GM23338 (cell line): ENCODE data around the gene CALR. TPM values are rescaled to one million over a fixed set of nuclear protein-coding genes. Genes with fewer than 3 reads are reported as not detected.
A peak's percentile ranks its signal among the peaks of the same experiment; 100 is the strongest.

ENCODE experiments used
- ATAC-seq: fragments of 200-7000 bp; cut with Tn5 transposase; 3 replicates; pipeline ENCODE4 v1.9.1; 2020
- DNase-seq: peaks from one replicate; pipeline ENCODE4 v3.0.0-alpha.2; 2015; ENCODE audit warnings: low spot score
- H2AFZ ChIP-seq: fragments of 200-600 bp; sonication (generic); 2 replicates; pipeline ENCODE4 v1.8.0; 2016; ENCODE audit warnings: antibody characterized with exemption, mild to moderate bottlenecking, moderate library complexity
- H3F3A ChIP-seq: fragments of 200-600 bp; sonication (generic); replicated peaks from 2 replicates; pipeline ENCODE4 v1.8.0; 2017; ENCODE audit warnings: antibody characterized with exemption, mixed run types, low read depth
- H3K27ac ChIP-seq: fragments of 200-600 bp; sonication (generic); 2 replicates; pipeline ENCODE4 v1.6.1; 2016; ENCODE audit warnings: low read depth
- H3K27me3 ChIP-seq: fragments of 200-600 bp; sonication (generic); 2 replicates; pipeline ENCODE4 v1.8.0; 2016; ENCODE audit warnings: mild to moderate bottlenecking, mixed run types, moderate library complexity; ENCODE audit not compliant: insufficient read depth
- H3K36me3 ChIP-seq: fragments of 200-600 bp; sonication (generic); 2 replicates; pipeline ENCODE4 v1.8.0; 2016; ENCODE audit warnings: mild to moderate bottlenecking; ENCODE audit not compliant: insufficient read depth
- H3K4me1 ChIP-seq: fragments of 200-600 bp; sonication (generic); 2 replicates; pipeline ENCODE4 v1.8.0; 2016; ENCODE audit warnings: mild to moderate bottlenecking, moderate library complexity; ENCODE audit not compliant: insufficient read depth
- H3K4me2 ChIP-seq: fragments of 200-600 bp; sonication (generic); 2 replicates; pipeline ENCODE4 v1.7.1; 2017; ENCODE audit warnings: mixed run types
- H3K4me3 ChIP-seq: fragments of 200-600 bp; sonication (generic); 2 replicates; pipeline ENCODE4 v1.6.1; 2016; ENCODE audit warnings: mixed run types
- H3K79me2 ChIP-seq: fragments of 200-600 bp; sonication (generic); replicated peaks from 2 replicates; pipeline ENCODE4 v1.8.0; 2017; ENCODE audit warnings: mild to moderate bottlenecking; ENCODE audit not compliant: insufficient read depth
- H3K9me2 ChIP-seq: fragments of 200-600 bp; sonication (generic); 2 replicates; pipeline ENCODE4 v1.8.0; 2017; ENCODE audit not compliant: insufficient read depth
- H4K20me1 ChIP-seq: fragments of 200-600 bp; sonication (generic); replicated peaks from 2 replicates; pipeline ENCODE4 v1.8.0; 2017; ENCODE audit warnings: mild to moderate bottlenecking; ENCODE audit not compliant: insufficient read depth
- H3K27ac Mint-ChIP-seq: 2 replicates; pipeline ENCODE4 v1.8.0; 2020; ENCODE audit warnings: inconsistent platforms, mild to moderate bottlenecking, moderate library complexity, mixed read lengths
- H3K27me3 Mint-ChIP-seq: 3 replicates; pipeline ENCODE4 v1.8.0; 2022; ENCODE audit warnings: low read depth, mild to moderate bottlenecking, moderate library complexity, mixed read lengths, inconsistent platforms; ENCODE audit not compliant: insufficient read depth, poor library complexity
- H3K36me3 Mint-ChIP-seq: 3 replicates; pipeline ENCODE4 v1.8.0; 2021; ENCODE audit warnings: low read depth, mild to moderate bottlenecking, inconsistent platforms, moderate library complexity, mixed read lengths
- H3K4me1 Mint-ChIP-seq: 3 replicates; pipeline ENCODE4 v1.8.0; 2020; ENCODE audit warnings: mild to moderate bottlenecking, inconsistent platforms, mixed read lengths
- H3K4me3 Mint-ChIP-seq: 3 replicates; pipeline ENCODE4 v1.8.0; 2021; ENCODE audit warnings: moderate library complexity, mild to moderate bottlenecking, inconsistent platforms, mixed read lengths
- H3K9me3 Mint-ChIP-seq: 3 replicates; pipeline ENCODE4 v1.8.0; 2020; ENCODE audit warnings: moderate library complexity, mild to moderate bottlenecking, inconsistent platforms, mixed read lengths
- CREB1 ChIP-seq: fragments of 250-450 bp; sonication (Bioruptor Pico); IDR thresholded peaks from 2 replicates; pipeline ENCODE4 v1.5.0; 2020; ENCODE audit warnings: low read depth, mild to moderate bottlenecking, moderate library complexity
- ETS1 ChIP-seq: IDR thresholded peaks from 2 replicates; pipeline ENCODE4 v1.6.1; 2016; ENCODE audit warnings: antibody characterized with exemption
- EZH2 ChIP-seq: fragments of 200-600 bp; sonication (generic); IDR thresholded peaks from one replicate; pipeline ENCODE4 v1.8.0; 2017; ENCODE audit warnings: antibody characterized with exemption, mild to moderate bottlenecking, low read depth; ENCODE audit not compliant: unreplicated experiment
- EZH2phosphoT487 ChIP-seq: fragments of 200-600 bp; sonication (generic); IDR thresholded peaks from one replicate; pipeline ENCODE4 v1.8.1; 2018; ENCODE audit warnings: antibody characterized with exemption; ENCODE audit not compliant: unreplicated experiment
- JUNB ChIP-seq: IDR thresholded peaks from one replicate; pipeline ENCODE4 v1.6.1; 2016; ENCODE audit warnings: antibody characterized with exemption; ENCODE audit not compliant: unreplicated experiment
- NANOG ChIP-seq: IDR thresholded peaks from 2 replicates; pipeline ENCODE4 v1.6.1; 2016; ENCODE audit warnings: antibody characterized with exemption, borderline replicate concordance
- POLR2AphosphoS5 ChIP-seq: IDR thresholded peaks from 2 replicates; pipeline ENCODE4 v1.6.1; 2016; ENCODE audit warnings: antibody characterized with exemption, low read depth
- STAT1 ChIP-seq: IDR thresholded peaks from one replicate; pipeline ENCODE4 v1.6.1; 2016; ENCODE audit warnings: antibody characterized with exemption; ENCODE audit not compliant: unreplicated experiment
- ZNF114 ChIP-seq: fragments of 250-450 bp; sonication (Bioruptor Pico); IDR thresholded peaks from 2 replicates; pipeline ENCODE4 v1.5.0; 2020; ENCODE audit warnings: mild to moderate bottlenecking, moderate library complexity
- ZNF331 ChIP-seq: fragments of 250-450 bp; sonication (Bioruptor Pico); IDR thresholded peaks from 2 replicates; pipeline ENCODE4 v1.5.0; 2020; ENCODE audit warnings: low read depth, mild to moderate bottlenecking, moderate library complexity
- polyA plus RNA-seq: library from polyadenylated mRNA; unstranded; fragments of >200 nt; fragmentation: Nextera tagmentation; extraction: Ambion mirVana; gene quantifications from 2 replicates; pipeline ENCODE4 v1.2.1, GENCODE V29; 2016
- total RNA-seq: library from RNA; depleted of rRNA; stranded (reverse); fragments of >200 nt; shearing (Covaris generic); gene quantifications from 2 replicates; pipeline ENCODE4 v1.2.3, GENCODE V29; 2014
- TF ChIP-seq, protein P1 (sequence below), 2 experiments: fragments of 200-600 bp in 1 of 2; sonication (generic) in 1 of 2; conservative IDR thresholded peaks; 2 replicates each; pipeline versions ENCODE4 v1.5.1 to v1.6.1; 2016 to 2017; ENCODE audit warnings: antibody characterized with exemption in 2 of 2, low read depth in 2 of 2, mild to moderate bottlenecking in 2 of 2, moderate library complexity in 1 of 2

The CALR gene
- total and polyA plus RNA-seq, 2 experiments from 2014 or later = 760 to 1,131 TPM

DNA sequence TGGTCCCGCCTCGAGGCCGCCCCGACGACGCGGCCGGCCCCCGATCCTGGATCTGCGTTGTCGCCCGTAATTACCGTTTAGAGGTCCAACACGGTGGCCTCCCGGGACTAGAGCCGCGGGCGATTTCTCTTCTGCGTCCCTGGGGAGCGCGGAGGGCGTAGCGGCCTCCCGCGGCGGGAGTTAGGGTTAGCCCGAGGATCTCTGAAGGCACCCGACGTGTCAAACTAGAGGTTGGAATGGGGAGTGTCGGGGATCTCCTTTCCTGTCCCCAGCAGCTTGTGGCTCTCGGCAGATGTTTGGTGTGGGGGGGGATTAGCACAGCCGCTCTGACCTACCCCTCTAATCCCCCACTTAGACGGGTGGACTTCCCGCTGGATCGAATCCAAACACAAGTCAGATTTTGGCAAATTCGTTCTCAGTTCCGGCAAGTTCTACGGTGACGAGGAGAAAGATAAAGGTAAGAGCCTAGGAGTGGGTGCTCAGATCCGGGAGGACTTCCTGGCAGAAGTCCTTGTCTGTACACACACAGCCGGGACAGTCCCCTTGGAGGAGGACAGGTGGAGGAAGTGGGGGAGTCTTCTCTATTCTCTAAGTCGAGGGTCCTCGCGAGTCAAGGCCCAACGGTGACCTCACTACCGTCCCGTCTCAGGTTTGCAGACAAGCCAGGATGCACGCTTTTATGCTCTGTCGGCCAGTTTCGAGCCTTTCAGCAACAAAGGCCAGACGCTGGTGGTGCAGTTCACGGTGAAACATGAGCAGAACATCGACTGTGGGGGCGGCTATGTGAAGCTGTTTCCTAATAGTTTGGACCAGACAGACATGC, 581 bp downstream of the CALR start:
- TF ChIP-seq ZNF331 (CRISPR knock-in tag) (no peak), ZNF114 (CRISPR knock-in tag) (no peak), STAT1 (no peak), CREB1 (CRISPR knock-in tag) (no peak)
- TF ChIP-seq, protein P1, sequence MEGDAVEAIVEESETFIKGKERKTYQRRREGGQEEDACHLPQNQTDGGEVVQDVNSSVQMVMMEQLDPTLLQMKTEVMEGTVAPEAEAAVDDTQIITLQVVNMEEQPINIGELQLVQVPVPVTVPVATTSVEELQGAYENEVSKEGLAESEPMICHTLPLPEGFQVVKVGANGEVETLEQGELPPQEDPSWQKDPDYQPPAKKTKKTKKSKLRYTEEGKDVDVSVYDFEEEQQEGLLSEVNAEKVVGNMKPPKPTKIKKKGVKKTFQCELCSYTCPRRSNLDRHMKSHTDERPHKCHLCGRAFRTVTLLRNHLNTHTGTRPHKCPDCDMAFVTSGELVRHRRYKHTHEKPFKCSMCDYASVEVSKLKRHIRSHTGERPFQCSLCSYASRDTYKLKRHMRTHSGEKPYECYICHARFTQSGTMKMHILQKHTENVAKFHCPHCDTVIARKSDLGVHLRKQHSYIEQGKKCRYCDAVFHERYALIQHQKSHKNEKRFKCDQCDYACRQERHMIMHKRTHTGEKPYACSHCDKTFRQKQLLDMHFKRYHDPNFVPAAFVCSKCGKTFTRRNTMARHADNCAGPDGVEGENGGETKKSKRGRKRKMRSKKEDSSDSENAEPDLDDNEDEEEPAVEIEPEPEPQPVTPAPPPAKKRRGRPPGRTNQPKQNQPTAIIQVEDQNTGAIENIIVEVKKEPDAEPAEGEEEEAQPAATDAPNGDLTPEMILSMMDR (conservative IDR thresholded peaks at IDR 0.05; ENCODE audit: low read depth in 2 of 2) = 0 out of 4 replicates have a peak, but pooled peaks of 1 of the 2 experiments have one; percentile 16
- Mint-ChIP-seq H3K4me1 (peaks cover 30% of the 10 kb centered on the region), H3K27me3 (peaks cover 16% of the 10 kb centered on the region), H3K4me3 (peak overlapping the region; percentile 99), H3K27ac (peak overlapping the region; percentile 80), H3K36me3 (peaks cover 57% of the 10 kb centered on the region), H3K9me3 (no peaks in the 10 kb centered on the region)
- H2AFZ ChIP-seq = no peak overlapping the region
- H3K4me3 ChIP-seq = peak overlapping the region; percentile 99
- no peaks in the 10 kb centered on the region for H3K9me2 ChIP-seq
- peak overlapping the region; percentile 66 for H3K27ac ChIP-seq
- H3K27me3 ChIP-seq = no peaks in the 10 kb centered on the region
- ATAC-seq (peak; percentile 6), DNase-seq (no peak)
- H3K79me2 ChIP-seq = peaks cover 32% of the 10 kb centered on the region
- peaks cover 62% of the 10 kb centered on the region for H3F3A ChIP-seq
- peaks cover 48% of the 10 kb centered on the region for H3K36me3 ChIP-seq
- peaks cover 33% of the 10 kb centered on the region for H4K20me1 ChIP-seq
- H3K4me2 ChIP-seq = peak overlapping the region; percentile 96
- peaks cover 22% of the 10 kb centered on the region for H3K4me1 ChIP-seq

GRCh38 chr19:12939975-12940423, 1.6 kb downstream of the CALR start:
- peaks cover 32% of the 10 kb centered on the region for H3K79me2 ChIP-seq
- no peaks in the 10 kb centered on the region for H3K9me2 ChIP-seq
- peaks cover 72% of the 10 kb centered on the region for H3F3A ChIP-seq
- TF ChIP-seq NANOG = no peak
- Mint-ChIP-seq H3K9me3 (no peaks in the 10 kb centered on the region), H3K27ac (peak overlapping the region; percentile 68), H3K4me1 (peaks cover 30% of the 10 kb centered on the region), H3K36me3 (peaks cover 67% of the 10 kb centered on the region), H3K27me3 (peaks cover 19% of the 10 kb centered on the region), H3K4me3 (peak overlapping the region; percentile 99)
- ATAC-seq (no peak), DNase-seq (no peak)
- peak overlapping the region; percentile 96 for H3K4me2 ChIP-seq
- peak overlapping the region; percentile 79; the same call in 1 of the 2 replicates for H3K27ac ChIP-seq
- no peak overlapping the region for H2AFZ ChIP-seq
- peaks cover 33% of the 10 kb centered on the region for H4K20me1 ChIP-seq
- no peaks in the 10 kb centered on the region for H3K27me3 ChIP-seq
- peaks cover 22% of the 10 kb centered on the region for H3K4me1 ChIP-seq
- peaks cover 57% of the 10 kb centered on the region for H3K36me3 ChIP-seq
- peak overlapping the region; percentile 99 for H3K4me3 ChIP-seq

GRCh38 chr19:12940897-12941296, 2.5 kb downstream of the CALR start:
- no peak for ATAC-seq
- H3K36me3 Mint-ChIP-seq = peaks cover 73% of the 10 kb centered on the region
- peak overlapping the region; percentile 79 for H3K27ac ChIP-seq
- TF ChIP-seq, protein P1 (conservative IDR thresholded peaks at IDR 0.05; ENCODE audit: low read depth in 2 of 2) = no peak
- no peak for TF ChIP-seq STAT1
- TF ChIP-seq EZH2phosphoT487 = no peak
- no peak for TF ChIP-seq ZNF114 (CRISPR knock-in tag)
- no peak for TF ChIP-seq ZNF331 (CRISPR knock-in tag)
- TF ChIP-seq NANOG = no peak
- TF ChIP-seq POLR2AphosphoS5 = no peak
- TF ChIP-seq JUNB = no peak
- TF ChIP-seq ETS1 = no peak
- no peak for TF ChIP-seq CREB1 (CRISPR knock-in tag)
- TF ChIP-seq EZH2 = no peak

More at GRCh38 chr19:12940897-12941296, 2.5 kb downstream of the CALR start:
- Histone ChIP-seq H3K27me3 (no peaks in the 10 kb centered on the region), H4K20me1 (peaks cover 35% of the 10 kb centered on the region), H3K36me3 (peaks cover 57% of the 10 kb centered on the region), H3K4me3 (peak overlapping the region; percentile 99; the same call in 1 of the 2 replicates), H2AFZ (no peak overlapping the region), H3K4me2 (peak overlapping the region; percentile 20), H3K4me1 (peaks cover 22% of the 10 kb centered on the region), H3K79me2 (peaks cover 32% of the 10 kb centered on the region), H3K9me2 (no peaks in the 10 kb centered on the region), H3F3A (peaks cover 76% of the 10 kb centered on the region)
- 0 out of 2 replicates have a peak overlapping the region, but pooled peaks have one; percentile 68 for H3K27ac Mint-ChIP-seq
- peaks cover 27% of the 10 kb centered on the region for H3K27me3 Mint-ChIP-seq
- peak overlapping the region; percentile 40; the same call in 2 of the 3 replicates for H3K4me3 Mint-ChIP-seq
- DNase-seq = no peak
- peaks cover 30% of the 10 kb centered on the region for H3K4me1 Mint-ChIP-seq
- no peaks in the 10 kb centered on the region for H3K9me3 Mint-ChIP-seq
